ENCODE data around the gene COPG2.

GRCh38 chr7:130479716-130480400 lies 188.7 kb downstream of the COPG2 start:
- no peak for TF ChIP-seq TBP (CRISPR knock-in tag; IDR thresholded peaks at IDR 0.05)
- no peak for TF ChIP-seq ATF3 (CRISPR knock-in tag; IDR thresholded peaks at IDR 0.05)
- no peak for TF ChIP-seq PBX3 (CRISPR knock-in tag; IDR thresholded peaks at IDR 0.05; ENCODE audit: borderline replicate concordance)
- TF ChIP-seq RAD21 (CRISPR knock-in tag; IDR thresholded peaks at IDR 0.05) = no peak
- TF ChIP-seq MXI1 (IDR thresholded peaks at IDR 0.05; ENCODE audit: borderline replicate concordance, low read depth, low read length) = no peak
